ENCODE data around the gene LINC00237.

LINC00237 gene

DNA sequence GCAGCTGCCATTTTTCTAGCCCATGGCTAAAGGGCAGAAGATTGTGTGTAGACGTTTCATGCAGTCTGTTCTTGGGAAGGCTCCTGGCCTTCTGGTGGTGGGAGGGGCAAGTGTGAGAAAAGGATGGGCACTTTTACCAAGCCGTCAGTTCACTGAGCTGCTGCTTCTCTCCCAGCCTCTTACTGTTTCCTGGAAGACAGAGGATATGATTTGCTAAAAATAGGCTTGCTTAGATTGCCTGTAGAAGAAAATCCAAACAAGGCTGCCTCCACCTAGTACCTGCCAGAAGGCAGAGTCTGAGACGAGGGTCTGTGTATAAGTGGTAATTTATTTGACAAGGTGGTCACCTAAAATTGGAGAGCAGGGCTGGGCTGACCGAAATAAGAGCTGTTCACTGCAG lies 27.2 kb upstream of the LINC00237 start:
- Histone ChIP-seq H3K9me2 (replicated peaks; ENCODE audit: insufficient read depth, low read length) (no peaks in the 10 kb centered on the region), H3K36me3 (ENCODE audit: low read length) (no peaks in the 10 kb centered on the region), H3K9me3 (ENCODE audit: insufficient read depth, low read length) (no peaks in the 10 kb centered on the region), H4K20me1 (ENCODE audit: low read depth, low read length) (no peaks in the 10 kb centered on the region), H3K79me2 (ENCODE audit: insufficient read depth, low read length) (no peaks in the 10 kb centered on the region), H3K9ac (ENCODE audit: low read length) (no peak overlapping the region), H3K4me3 (ENCODE audit: insufficient read depth, low read length, poor library complexity, severe bottlenecking) (no peak overlapping the region), H2AFZ (ENCODE audit: low read depth, low read length, severe bottlenecking) (no peak overlapping the region), H3K27ac (ENCODE audit: low read depth, low read length) (no peak overlapping the region), H3F3A (ENCODE audit: insufficient read depth) (no peaks in the 10 kb centered on the region), H3K27me3 (ENCODE audit: low read length) (no peaks in the 10 kb centered on the region), H3K4me2 (ENCODE audit: low read depth, low read length, poor library complexity, severe bottlenecking) (no peak overlapping the region)
- TF ChIP-seq, protein P1, sequence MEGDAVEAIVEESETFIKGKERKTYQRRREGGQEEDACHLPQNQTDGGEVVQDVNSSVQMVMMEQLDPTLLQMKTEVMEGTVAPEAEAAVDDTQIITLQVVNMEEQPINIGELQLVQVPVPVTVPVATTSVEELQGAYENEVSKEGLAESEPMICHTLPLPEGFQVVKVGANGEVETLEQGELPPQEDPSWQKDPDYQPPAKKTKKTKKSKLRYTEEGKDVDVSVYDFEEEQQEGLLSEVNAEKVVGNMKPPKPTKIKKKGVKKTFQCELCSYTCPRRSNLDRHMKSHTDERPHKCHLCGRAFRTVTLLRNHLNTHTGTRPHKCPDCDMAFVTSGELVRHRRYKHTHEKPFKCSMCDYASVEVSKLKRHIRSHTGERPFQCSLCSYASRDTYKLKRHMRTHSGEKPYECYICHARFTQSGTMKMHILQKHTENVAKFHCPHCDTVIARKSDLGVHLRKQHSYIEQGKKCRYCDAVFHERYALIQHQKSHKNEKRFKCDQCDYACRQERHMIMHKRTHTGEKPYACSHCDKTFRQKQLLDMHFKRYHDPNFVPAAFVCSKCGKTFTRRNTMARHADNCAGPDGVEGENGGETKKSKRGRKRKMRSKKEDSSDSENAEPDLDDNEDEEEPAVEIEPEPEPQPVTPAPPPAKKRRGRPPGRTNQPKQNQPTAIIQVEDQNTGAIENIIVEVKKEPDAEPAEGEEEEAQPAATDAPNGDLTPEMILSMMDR (IDR thresholded peaks at IDR 0.05; ENCODE audit: insufficient read depth, low read length, poor library complexity, severe bottlenecking), result no peak
- TF ChIP-seq EZH2phosphoT487 (conservative IDR thresholded peaks at IDR 0.05; ENCODE audit: low read length), result no peak

DNA sequence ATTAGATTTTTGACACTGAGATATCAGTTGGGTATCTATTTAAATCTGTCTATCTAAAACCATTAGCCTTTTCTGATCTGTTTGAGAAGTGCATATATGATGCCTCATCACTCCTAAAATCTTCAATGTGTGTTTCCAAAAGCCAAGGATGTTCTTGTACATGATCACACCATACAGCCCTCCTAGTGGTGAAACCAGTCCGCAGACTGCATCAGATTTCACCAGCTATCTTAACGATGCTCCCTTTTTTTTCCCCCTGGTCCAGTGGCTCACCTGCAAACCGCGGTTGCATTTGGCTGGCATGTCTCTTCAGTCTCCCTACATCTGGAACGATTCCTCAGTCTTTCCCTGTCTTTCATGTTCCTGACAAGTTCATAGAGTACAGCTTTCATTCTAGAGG lies 23.7 kb upstream of the LINC00237 start:
- H2AFZ ChIP-seq (ENCODE audit: low read depth, low read length, severe bottlenecking), result no peak overlapping the region
- H3K27ac ChIP-seq (ENCODE audit: low read depth, low read length), result no peak overlapping the region
- no peaks in the 10 kb centered on the region for H4K20me1 ChIP-seq (ENCODE audit: low read depth, low read length)
- no peaks in the 10 kb centered on the region for H3K36me3 ChIP-seq (ENCODE audit: low read length)
- no peaks in the 10 kb centered on the region for H3K27me3 ChIP-seq (ENCODE audit: low read length)
- H3K79me2 ChIP-seq (ENCODE audit: insufficient read depth, low read length), result no peaks in the 10 kb centered on the region
- H3F3A ChIP-seq (ENCODE audit: insufficient read depth), result no peaks in the 10 kb centered on the region
- no peaks in the 10 kb centered on the region for H3K9me3 ChIP-seq (ENCODE audit: insufficient read depth, low read length)
- H3K4me2 ChIP-seq (ENCODE audit: low read depth, low read length, poor library complexity, severe bottlenecking), result no peak overlapping the region
- no peak for TF ChIP-seq EZH2phosphoT487 (conservative IDR thresholded peaks at IDR 0.05; ENCODE audit: low read length)
- TF ChIP-seq, protein P1 (IDR thresholded peaks at IDR 0.05; ENCODE audit: insufficient read depth, low read length, poor library complexity, severe bottlenecking), result no peak
- no peaks in the 10 kb centered on the region for H3K9me2 ChIP-seq (replicated peaks; ENCODE audit: insufficient read depth, low read length)
- no peak overlapping the region for H3K4me3 ChIP-seq (ENCODE audit: insufficient read depth, low read length, poor library complexity, severe bottlenecking)
- H3K9ac ChIP-seq (ENCODE audit: low read length), result no peak overlapping the region

DNA sequence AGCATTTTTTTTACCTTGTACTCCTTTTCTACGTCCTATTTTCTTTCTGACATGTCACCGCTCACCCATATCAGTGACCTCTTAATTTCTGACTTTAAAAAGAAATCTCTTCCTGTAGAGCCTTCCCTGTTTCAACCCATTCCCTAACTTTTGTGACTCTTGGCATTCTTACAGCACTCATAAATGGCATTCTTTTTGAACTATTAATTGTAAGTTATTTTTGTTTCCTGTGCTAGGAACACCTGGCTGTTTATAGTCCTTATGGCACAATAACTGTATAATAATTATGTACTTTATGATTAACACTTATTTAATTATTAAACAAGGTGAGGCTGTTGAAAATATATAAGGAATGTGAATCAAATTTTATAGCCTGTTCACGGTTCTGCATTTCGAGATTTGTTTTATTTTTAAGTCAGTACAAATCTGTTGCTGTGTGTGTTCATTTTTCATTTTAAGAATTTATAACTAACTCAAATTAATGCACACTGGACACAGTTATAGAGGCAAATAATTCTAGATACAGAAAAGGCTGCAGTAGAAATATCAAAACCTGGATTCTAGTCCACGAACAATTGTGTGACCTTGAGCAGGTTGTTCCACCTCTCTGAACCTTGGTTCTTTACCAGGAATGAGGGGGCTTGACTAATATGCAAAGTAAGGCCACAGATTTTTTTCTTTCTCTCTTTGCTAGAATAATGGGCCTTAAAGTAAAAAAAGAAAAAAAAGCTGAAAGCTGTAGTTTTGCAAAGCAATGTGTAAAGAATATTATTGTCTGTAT lies 21.2 kb upstream of the LINC00237 start:
- TF ChIP-seq, protein P1 (IDR thresholded peaks at IDR 0.05; ENCODE audit: insufficient read depth, low read length, poor library complexity, severe bottlenecking), result no peak
- no peak for TF ChIP-seq EZH2phosphoT487 (conservative IDR thresholded peaks at IDR 0.05; ENCODE audit: low read length)
- Histone ChIP-seq H3K9me3 (ENCODE audit: insufficient read depth, low read length) (no peaks in the 10 kb centered on the region), H3K27me3 (ENCODE audit: low read length) (no peaks in the 10 kb centered on the region), H3K4me2 (ENCODE audit: low read depth, low read length, poor library complexity, severe bottlenecking) (peak overlapping the region; percentile 95), H3K79me2 (ENCODE audit: insufficient read depth, low read length) (no peaks in the 10 kb centered on the region), H3K27ac (ENCODE audit: low read depth, low read length) (no peak overlapping the region), H3K9me2 (replicated peaks; ENCODE audit: insufficient read depth, low read length) (no peaks in the 10 kb centered on the region), H2AFZ (ENCODE audit: low read depth, low read length, severe bottlenecking) (peak overlapping the region; percentile 99), H3F3A (ENCODE audit: insufficient read depth) (no peaks in the 10 kb centered on the region), H3K36me3 (ENCODE audit: low read length) (no peaks in the 10 kb centered on the region), H3K9ac (ENCODE audit: low read length) (peak overlapping the region; percentile 88), H3K4me3 (ENCODE audit: insufficient read depth, low read length, poor library complexity, severe bottlenecking) (peak overlapping the region; percentile 90), H4K20me1 (ENCODE audit: low read depth, low read length) (no peaks in the 10 kb centered on the region)
